Activated CD4-positive, alpha-beta T cell treated with anti-CD3 and anti-CD28 coated beads, Interleukin-2, amount 50 U/mL, for 24 hours (primary cell): Measurements from ENCODE around the gene FHL5.
A peak's percentile ranks its signal among the peaks of the same experiment; 100 is the strongest.
"Not testable (repeated sequence)": the region's sequence is repeated elsewhere in the genome, so short reads cannot be mapped to it uniquely, and the experiment has no call there.

Experiments
- DNase-seq, 2 donors: peaks; one replicate each; pipeline ENCODE4 v3.0.0-alpha.2; 2020; ENCODE audit warnings: low read depth in 1 of 2, low spot score in 1 of 2

FHL5 gene

DNA sequence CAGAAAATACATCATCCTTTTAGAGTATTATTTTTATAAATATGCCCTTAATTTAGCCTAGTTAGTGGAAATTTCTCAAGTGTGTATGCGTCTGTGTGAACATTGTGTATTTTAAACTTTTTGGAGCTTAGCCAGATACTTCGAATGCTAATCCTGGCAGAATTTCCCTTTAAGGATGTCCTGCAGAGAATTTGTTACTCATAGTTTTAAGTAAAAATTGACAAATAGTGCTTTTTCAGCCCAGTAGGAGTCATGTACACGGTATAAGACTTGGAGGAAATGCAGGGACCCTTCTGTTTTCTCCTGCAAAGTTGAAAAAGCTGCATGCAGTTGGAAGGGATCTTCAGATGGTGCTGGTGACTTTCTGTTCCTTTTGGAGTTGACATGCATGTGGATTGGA, at the start of gene FHL5:
Gene FHL5 (plus strand): TSS at position 243 of the 400 bp plus-strand sequence. CDS start 40,486 bp downstream, outside the sequence.
- DNase-seq, result no peak

DNA sequence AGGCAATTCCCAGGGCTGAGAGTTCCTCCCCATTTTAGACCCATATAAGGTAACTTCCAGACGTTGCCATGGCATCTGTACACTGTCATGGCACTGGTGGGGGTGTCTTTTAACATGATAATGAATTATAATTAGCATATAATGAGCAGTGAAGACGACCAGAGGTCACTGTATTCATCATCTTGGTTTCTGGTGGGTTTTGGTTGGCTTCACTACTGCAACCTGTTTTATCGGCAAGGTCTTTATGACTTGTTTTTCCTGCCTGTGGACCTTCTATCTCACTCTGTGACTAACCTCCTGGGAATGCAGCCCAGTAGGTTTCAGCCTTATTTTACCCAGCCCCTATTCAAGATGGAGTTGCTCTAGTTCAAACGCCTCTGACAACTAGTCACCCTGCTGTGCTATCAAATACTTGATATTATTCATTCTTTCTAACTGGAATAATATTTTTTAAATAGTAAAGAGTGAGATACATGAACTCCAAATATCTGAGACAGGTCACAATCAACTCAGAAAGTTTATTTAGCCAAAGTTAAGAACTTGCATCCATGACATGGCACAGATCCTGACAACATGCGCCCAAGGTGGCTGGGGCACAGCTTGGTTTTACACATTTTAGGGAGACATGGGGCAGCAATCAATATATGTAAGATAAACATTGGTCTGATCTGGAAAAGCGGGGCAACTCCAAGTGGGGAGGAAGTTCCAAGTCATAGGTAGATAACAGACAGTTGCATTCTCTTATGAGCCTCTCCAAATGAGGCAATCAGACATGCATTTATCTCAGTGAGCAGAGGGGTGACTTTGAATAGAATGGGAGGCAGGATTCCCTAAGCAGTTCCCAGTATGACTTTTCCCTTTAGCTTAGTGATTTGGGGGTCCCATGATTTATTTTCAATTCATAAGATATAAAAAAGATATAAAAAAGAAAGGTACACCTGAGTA, 42.5 kb upstream of the FHL5 start:
- no peak for DNase-seq

- no peak for DNase-seq
Observed at GRCh38 chr6:96521306-96521643, 41.7 kb upstream of the FHL5 start.

GRCh38 chr6:96521644-96522464, 41.1 kb upstream of the FHL5 start, which contains the start of gene UFL1:
UFL1 (plus strand) TSS chr6:96521806; CDS start chr6:96521874, 68 bp downstream.
- peak; percentile 82 to 90 for DNase-seq

GRCh38 chr6:96522465-96523009, 40.4 kb upstream of the FHL5 start:
- DNase-seq, result no peak

DNA sequence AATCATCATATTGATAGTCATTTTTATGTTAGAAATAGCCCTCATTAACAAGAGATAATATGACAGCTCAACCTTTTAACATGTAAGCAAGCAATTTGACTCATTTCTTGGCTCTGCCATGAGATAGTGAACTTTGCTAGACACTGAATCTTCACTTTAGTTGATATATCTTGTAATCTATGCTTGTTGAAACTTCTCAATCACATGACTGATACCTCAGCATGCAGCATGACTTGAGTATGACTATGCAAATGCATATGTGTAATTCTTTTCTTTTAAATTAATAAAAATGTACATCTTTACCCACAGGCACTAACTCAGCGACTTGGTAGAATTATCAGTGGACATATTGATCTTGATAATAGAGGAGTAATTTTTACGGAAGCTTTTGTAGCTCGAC, 34.7 kb upstream of the FHL5 start:
- no peak for DNase-seq

DNA sequence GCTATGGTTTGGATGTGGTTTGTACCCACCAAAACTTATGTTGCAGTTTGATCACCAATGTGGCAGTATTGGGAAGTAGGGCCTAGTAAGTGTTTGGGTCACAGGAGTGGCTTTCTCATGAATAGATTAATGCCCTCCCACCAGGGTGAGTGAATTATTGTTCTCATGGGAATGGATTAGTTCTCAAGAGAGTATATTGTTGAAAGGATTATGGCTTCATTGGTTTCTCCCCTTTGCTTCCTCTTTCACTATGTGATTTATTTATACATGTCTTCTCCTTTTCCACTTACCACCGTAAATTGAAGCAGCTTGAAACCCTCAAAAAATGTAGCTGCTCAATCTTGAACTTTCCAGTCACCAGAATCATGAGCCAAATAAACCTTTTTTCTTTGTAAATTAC, 30.5 kb upstream of the FHL5 start:
- DNase-seq, result no peak

DNA sequence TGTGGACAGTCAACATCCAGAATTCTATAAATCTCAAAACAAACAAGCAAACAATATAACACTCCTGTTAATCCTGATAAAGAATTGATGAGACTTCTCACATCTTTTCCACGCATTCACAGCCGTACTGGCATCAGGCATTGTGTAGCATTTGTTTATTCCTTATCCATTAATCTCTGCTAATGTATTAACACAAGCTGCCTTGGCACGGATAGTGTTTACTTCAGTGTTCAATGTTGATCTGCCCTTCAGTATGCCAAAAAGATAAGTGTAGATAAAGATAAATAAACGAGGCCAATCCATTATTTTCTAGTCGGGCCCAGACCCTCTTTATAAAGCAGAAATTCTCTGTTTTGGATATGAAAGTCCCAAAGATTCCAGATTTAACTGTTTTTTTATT, 25.2 kb upstream of the FHL5 start:
- no peak for DNase-seq

DNA sequence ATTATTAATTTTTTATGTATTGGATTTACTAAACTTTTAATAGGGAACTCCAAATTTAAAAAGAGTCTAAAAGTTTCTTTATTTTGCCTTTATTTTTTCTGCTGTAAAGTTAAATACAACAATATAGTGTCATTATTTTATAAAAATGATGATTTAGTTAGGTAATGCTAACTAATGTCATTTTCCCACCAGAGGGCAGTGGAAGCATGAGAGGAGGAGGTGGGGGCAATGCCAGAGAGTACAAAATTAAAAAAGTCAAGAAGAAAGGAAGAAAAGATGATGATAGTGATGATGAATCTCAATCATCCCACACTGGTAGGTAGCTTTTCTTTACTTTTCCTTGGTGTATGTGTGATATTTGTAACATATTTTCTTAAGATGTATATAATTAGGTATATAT, 20.2 kb upstream of the FHL5 start:
- no peak for DNase-seq

GRCh38 chr6:96545882-96546281, 17.0 kb upstream of the FHL5 start:
- DNase-seq, result no peak

DNA sequence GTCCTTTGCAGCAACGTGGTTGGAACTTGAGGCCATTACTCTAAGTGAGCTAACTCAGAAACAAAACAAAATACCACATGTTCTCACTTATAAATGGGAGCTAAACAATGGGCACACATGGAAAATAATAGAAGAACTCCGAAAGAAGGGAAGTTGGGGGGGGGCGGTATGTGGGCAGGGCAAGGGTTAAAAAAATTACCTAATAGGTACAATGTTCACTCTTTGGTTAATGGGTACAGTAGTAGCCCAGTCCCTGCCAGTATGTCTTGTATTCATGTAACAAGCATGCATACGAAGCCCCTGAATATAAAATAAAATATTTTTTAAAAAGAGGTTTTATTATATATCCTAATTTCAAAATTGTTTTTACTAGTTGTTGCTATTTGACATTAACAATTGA, 15.3 kb upstream of the FHL5 start:
- no peak for DNase-seq

DNA sequence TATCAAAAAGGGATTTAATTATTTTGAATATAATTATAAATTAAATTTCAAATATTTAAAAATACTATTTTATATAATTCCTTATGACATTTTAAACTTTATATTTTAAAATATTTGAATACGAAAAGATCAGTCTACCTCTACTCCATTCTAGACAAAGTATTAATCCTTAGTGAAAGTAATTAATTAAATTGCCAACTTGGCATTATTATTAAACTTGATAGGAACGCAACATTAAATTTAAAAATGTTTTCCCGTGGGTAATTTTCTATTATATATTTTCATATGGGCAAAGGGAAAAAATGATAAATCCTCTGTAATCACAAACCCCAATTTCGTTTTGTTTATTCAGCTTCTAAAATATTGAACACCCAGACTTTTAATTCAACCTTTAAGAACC, 8.4 kb upstream of the FHL5 start:
- no peak for DNase-seq

GRCh38 chr6:96559740-96560139, 3.2 kb upstream of the FHL5 start:
- not testable (repeated sequence) for DNase-seq

DNA sequence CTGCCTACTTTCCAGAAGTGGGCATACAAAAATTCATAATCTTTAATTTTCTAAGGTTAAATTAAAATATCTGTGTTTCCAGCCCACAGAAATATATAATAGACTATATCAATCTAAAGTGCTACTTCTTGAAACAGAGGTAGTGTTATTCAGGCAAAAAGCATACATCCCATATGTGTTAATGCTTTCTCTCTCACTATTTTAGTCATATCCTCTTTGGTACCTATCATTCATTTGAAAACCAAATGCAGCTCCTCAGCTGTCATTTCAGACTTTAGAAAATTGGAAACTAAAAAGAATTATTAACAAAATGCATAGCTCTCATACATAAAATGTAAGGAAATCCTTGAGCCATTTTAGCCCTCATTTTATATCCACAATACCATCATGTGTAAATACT, 925 bp downstream of the FHL5 start:
- no peak for DNase-seq

GRCh38 chr6:96570053-96570452, 7.1 kb downstream of the FHL5 start:
- no peak for DNase-seq

- DNase-seq, result no peak
Observed at GRCh38 chr6:96571551-96571950, 8.6 kb downstream of the FHL5 start.

DNA sequence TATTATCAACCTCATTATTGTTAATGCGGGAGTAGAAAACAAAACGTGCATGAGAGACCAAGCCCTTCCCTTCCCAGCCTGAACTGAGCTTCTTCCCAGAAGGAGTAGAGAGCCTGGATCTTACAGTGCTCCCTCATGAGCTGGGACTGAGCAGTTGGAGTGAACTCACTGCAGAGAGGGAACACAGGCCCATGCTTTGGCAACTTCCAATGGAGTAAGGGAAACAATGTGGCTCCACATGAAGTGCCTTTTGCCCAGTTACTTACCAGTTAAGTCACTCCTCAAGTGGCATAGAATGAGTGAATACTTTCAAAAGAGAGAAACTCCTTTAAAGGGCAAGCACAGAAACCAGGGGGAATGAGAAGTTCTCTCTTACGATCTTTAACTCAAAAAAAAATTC, 12.4 kb downstream of the FHL5 start:
- DNase-seq, result no peak

DNA sequence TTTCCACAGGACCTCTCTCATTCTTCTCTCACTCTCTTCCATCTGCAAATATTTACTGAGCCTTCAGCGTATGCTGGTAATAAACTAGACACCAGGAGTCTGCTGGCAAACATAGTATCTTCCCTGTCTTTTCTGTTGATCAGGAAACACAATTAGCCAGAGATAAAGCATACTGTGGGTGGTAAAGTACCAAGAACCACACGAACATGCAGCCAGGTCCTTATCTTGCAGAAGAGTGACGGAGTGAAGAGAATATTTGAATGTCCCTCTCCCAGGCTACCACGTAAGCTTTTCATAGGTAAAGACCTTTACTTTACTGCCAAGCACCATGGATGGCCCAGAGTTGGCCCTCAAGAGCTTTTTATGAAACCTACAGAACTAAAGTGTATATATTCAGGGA, 13.3 kb downstream of the FHL5 start:
- no peak for DNase-seq

- DNase-seq, result no peak
Observed at GRCh38 chr6:96582021-96582420, 19.1 kb downstream of the FHL5 start.

GRCh38 chr6:96582436-96582835, 19.5 kb downstream of the FHL5 start:
- DNase-seq, result no peak

DNA sequence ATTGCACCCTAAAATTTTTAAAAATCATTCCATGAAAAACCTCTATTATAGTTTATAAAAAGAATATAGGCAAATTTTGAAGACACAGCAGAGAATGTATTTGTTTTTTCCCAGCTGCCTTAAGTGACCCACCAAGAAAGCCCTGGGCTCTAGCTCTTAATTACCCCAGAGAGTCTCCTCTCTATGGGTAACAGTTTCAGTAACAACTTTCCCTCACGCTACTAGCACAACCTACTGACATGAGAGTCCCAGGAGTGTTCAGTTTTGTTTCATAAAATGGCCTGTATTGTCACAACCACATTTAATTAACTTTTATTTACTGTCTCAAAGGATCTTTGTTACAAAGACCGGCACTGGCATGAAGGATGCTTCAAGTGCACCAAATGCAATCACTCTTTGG, 41.5 kb downstream of the FHL5 start:
- DNase-seq, result no peak

DNA sequence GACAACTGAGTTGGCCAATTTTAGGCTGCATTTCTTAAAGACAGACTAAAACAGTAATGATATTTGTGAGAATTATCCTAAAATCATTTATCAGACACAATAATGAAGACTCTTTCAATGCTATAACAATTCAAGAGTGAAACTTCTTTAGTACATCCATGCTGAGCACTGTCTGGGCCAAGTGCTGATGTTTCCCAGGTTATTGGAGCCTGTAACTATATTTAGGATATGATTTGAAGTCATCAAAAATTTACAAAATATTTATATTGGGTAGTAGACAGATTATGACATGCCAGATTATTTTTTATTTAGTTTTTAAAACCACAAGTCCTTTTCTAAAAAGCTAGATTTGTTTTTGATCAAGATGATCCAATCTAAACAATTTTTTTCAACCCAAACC, 45.1 kb downstream of the FHL5 start:
- no peak for DNase-seq
